Left lobe of liver (tissue), 2 donors: ENCODE results near the gene AHI1. TPM values are rescaled to one million over a fixed set of nuclear protein-coding genes. Genes with fewer than 3 reads are reported as not detected.

Experiments
- ATAC-seq: fragments of 200-7000 bp; cut with Tn5 transposase; one replicate; pipeline ENCODE4 v1.9.1; 2020; ENCODE audit warnings: mild to moderate bottlenecking, moderate library complexity
- DNase-seq: peaks from one replicate; pipeline ENCODE4 v3.0.0-alpha.2; 2020; ENCODE audit warnings: low spot score
- total RNA-seq: library from RNA; stranded (reverse); gene quantifications from one replicate; pipeline ENCODE4 v1.2.1, GENCODE V29; 2021
- donor health status: DM: no; HTN: no; CAD: no; lungs with moderate emphysema.
- donor health status: DM: no; HTN: yes; CAD: no.

AHI1 gene
- total RNA-seq, 1 donor from 2014 or later, result 10.2 TPM

- ATAC-seq (no peak), DNase-seq (no peak)
These were observed 191.9 kb downstream of the AHI1 start for GRCh38 chr6:135305684-135306083.

- no peak for DNase-seq
- no peak for ATAC-seq
These were observed 192.7 kb downstream of the AHI1 start for GRCh38 chr6:135304883-135305282.

- ATAC-seq, result no peak
- DNase-seq, result no peak
These were observed 196.2 kb downstream of the AHI1 start for GRCh38 chr6:135301304-135301703.

DNA sequence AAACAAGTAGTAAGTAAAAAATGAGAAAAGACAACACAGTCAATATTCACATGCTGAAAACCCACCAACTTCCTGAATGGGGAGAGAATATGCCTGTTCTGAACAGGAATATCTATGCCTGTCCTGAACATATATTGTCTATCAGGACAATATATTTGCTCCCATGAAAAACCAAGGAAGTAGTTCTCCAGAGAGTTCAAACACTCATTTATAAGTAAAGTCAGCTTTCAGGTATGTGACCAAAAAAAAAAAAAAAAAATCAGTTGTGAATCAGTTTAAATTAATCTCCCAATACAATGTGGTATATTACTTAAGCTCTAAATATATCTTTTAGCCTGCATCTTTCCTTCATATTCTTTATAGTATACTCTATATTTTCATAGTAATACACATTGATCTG lies 197.0 kb downstream of the AHI1 start:
- DNase-seq (no peak), ATAC-seq (no peak)

DNA sequence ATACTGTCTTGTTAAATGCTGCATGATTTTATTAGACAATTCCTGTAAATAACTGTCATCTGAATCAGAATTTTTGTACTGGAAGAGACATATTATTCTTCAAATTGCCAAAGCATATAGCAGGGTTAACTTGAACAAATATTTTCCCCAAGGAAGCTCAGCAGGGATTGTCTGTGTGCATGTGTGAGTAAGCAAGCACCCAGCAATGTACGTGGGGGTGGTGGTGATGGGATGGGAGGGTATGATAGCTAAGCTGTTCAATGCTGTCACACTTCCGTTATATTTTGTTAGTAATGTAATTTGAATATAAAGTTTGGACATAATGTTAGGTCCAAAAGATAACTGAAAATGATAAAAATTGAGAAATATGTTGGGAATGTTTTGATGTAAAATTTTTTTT lies 198.3 kb downstream of the AHI1 start:
- ATAC-seq (no peak), DNase-seq (no peak)

DNA sequence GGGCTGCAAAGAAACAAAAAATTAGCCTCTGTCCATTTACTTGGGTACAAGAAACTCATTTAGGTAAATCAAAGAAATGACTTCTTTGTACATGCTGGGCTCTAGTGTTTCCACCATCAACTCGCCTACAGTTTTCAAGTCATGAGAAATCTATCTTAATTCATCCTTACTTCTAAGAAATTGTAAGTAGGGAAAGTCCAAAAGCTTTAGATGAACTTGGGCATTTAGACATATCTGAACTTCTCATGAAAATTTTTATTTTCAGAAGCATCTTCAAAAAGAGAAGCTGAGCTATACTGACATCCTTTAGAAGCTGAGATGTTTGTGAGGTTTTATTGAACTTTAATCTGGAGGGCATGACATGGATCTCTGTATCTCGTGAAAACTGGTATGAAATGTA lies 199.1 kb downstream of the AHI1 start:
- no peak for ATAC-seq

DNA sequence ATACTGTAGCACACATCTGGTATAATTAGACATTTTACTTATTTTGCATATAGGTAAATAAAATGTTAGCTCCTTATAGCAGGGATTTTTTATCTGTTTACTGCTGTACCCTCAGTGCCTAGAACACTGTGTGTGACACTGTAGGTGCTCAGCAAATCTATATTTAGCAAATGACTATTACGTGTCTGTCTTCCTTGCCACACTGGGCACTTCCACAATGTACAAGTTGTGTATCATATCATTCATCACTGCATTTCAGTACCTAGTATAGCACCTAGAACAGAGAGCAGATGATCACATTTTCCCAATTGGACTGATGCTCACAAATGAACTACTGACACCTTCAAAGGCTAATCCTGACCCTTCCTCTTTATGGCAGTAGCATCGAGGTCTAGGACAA lies 200.8 kb downstream of the AHI1 start:
- ATAC-seq, result no peak
- no peak for DNase-seq

More for the DNA sequence above, 199.1 kb downstream of the AHI1 start:
- no peak for DNase-seq

- ATAC-seq, result no peak
- no peak for DNase-seq
These were observed 202.5 kb downstream of the AHI1 start for GRCh38 chr6:135295085-135295484.

DNA sequence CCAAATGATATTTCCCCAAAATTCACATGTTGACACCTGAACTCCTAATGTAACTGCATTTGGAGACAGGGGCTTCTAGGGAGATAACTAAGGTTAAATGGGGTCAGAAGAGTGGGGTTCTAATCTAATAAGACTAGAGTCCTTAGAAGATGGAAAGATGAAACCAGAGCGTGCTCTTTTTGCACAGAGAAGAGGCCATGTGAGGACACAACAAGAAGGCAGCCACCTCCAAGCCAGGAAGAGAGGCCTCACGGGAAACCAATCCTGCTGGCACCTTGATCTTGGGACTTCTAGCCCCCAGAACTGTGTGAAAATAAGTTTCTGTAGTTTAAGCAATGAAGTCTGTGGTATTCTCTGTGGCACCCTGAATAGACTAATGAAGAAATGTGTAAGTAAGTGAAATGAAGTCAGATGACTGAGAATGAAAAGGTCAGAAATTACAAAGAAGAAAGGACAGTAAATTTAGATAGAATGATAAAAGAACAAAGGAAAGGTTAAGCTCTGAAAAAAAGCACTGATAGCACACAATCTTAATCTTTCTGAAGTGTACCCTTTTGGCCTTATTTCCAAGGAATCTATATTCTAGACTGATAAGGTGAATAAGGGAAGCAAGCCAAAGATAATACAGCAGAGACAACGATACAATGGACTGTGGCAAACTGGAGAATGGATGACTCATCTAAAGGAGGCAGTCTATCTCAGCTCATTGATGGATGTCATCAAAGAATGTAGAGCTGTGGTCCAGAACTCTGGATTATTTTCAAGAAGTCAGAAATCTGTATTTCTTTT lies 206.1 kb downstream of the AHI1 start:
- ATAC-seq (no peak), DNase-seq (no peak)

- DNase-seq (no peak), ATAC-seq (no peak)
These were observed 207.7 kb downstream of the AHI1 start for GRCh38 chr6:135289816-135290215.

GRCh38 chr6:135286962-135287538 lies 210.5 kb downstream of the AHI1 start:
- no peak for DNase-seq
- ATAC-seq, result no peak

DNA sequence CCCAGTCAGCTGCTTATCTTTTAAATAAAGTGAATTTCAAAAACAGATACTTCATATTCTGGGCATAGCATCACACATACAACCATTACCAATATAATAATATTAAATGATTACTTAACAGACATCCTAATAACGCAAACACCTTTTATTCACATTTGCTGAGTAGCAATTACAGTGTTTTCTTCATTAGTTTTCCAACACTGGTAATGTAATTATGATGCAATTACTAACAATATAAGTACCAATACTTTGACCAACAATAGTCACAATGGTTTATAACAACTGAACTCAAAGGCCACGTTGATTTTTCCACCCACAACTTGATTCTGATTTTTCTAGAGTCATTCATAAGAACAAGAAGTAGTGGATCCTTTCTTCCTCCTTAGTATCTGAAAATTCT lies 212.4 kb downstream of the AHI1 start:
- DNase-seq (no peak), ATAC-seq (no peak)

DNA sequence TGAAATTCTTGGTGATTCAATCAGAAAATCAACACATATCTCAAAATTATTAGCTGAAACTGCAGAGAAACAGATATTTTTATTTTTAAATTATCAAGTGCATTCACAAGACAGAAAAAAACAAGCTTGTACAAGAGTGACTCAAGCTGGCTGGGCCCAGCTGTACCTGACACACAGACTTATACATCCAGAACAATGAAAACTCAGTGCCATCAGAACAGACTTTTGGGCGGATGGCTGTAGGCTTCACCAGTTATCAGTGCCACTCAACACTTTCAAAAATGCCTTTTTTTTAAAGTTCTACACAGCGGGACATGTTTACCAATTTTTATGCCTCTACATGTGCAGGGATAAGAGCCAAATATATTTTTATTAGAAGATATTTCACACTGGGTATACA lies 213.6 kb downstream of the AHI1 start:
- ATAC-seq, result no peak
- no peak for DNase-seq

GRCh38 chr6:135282395-135282794 lies 215.1 kb downstream of the AHI1 start:
- ATAC-seq, result no peak

GRCh38 chr6:135281964-135282363 lies 215.6 kb downstream of the AHI1 start:
- DNase-seq (no peak), ATAC-seq (no peak)

More at GRCh38 chr6:135282395-135282794, 215.1 kb downstream of the AHI1 start:
- DNase-seq, result no peak

GRCh38 chr6:135281227-135281626 lies 216.3 kb downstream of the AHI1 start:
- DNase-seq, result no peak
- ATAC-seq, result no peak

DNA sequence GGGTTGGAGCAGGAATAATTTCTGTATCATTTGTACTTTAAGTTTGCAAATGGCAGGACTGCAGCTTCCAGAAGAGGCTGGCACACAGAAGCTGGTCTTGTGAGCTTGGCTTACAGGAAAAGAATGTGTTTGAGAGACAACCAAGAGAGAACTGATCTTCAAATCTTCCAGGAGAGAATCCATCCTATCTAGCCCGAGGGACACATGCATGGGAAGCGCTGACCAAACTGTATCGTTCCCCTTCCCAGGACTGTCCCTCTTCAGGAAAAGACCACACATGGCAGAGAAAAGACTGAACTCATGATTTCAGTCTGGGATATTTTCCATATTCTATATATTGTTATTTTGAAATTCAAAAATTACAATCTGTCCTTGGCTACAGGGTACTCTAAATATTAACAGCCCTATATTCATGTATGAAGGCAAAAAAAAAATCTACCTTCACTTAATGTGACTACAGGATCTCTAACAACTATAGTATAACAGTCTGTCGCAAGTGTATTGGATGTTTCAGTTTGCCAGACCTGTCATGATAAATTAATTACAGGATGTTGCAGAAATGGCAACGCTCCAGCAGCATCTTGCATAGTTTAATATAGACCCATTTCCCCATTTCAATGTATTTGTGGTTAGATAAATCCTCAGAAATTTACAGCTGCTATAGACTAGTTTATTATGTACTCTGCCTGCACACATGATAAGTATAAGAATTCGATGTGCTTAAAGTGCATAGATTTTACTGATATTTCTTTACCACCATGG lies 217.0 kb downstream of the AHI1 start:
- ATAC-seq (no peak), DNase-seq (no peak)

DNA sequence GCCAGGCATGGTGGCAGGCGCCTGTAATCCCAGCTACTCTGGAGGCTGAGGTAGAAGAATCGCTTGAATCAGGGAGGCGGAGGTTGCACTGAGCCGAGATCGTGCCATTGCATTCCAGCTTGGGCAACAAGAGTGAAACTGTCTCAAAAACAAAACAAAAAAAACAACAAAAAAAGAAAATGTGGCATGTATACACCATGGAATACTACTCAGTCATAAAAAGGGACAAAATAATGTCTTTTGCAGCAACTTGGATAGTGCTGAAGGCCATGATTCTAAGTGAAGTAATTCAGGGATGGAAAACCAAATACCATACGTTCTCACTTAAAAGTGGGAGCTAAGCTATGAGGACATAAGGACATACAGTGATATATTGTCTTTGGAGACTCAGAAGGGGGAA lies 220.1 kb downstream of the AHI1 start:
- ATAC-seq, result no peak
- no peak for DNase-seq

DNA sequence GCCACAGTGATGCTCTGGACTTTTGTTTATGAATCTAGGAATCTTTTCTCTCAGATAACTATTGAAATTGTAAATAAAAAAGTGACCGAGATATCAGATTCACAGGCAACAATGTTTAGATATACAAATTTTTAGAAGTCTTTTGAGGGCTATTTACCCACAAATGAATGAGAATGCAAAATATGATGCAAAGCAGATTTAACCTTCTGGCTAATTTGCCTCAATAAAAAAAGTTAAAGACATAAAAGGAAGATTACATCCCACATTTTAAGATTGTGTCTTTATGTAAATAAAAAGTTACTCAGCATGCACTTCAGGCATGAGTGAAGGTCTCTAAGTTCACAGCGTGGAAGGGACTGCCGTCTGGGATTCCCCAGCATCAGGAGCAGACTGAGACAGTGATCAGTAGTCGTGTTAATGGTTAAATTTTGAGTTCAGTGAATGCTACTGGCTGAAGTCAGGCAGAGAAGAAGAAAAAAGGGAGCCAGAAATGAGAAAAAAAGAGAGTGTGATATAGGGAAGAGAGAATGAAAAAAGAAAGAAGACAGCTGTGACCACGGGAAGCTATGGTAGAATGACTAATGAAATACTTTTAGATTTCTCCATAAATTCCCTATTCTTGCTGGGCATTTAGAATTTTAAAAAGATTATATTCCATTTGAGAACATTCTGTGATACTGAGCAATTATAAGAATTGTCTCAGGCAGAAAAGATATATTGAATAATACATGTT lies 222.8 kb downstream of the AHI1 start:
- DNase-seq (no peak), ATAC-seq (no peak)

DNA sequence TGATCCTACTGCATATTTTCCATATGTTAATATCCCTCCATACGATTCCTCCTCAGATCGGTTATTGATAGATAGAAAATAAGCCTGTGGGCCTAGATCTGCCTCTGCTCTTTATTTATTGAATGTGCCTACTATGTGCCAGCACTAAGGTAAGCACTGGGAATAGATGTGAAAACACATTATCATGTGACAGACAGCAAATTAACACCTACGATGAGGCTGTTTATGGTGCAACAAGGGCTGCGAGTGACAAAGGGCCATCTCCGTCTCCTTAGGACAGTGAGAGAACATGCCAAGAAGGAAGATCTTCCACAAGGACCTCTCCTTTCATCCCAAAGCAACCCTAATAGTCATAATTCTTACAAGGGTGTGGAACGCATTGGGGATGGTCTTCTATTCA lies 225.9 kb downstream of the AHI1 start:
- ATAC-seq, result no peak
- no peak for DNase-seq
